Peyer's patch (tissue), 4 donors: ENCODE measurements around the gene GAS7. TPM values are rescaled to one million over a fixed set of nuclear protein-coding genes. Genes with fewer than 3 reads are reported as not detected.
"Not testable (repeated sequence)": the region's sequence is repeated elsewhere in the genome, so short reads cannot be mapped to it uniquely, and the experiment has no call there.

Source experiments
- DNase-seq, 3 donors: peaks; one replicate each; pipeline ENCODE4 v3.0.0-alpha.2; 2017 to 2019
- H3K27ac ChIP-seq, 4 donors: fragments of 200-600 bp; sonication (generic); one replicate each; pipeline ENCODE4 v1.5.1; 2016 to 2019
- H3K27me3 ChIP-seq, 2 donors: fragments of 200-600 bp; sonication (generic); one replicate each; pipeline ENCODE4 v1.5.1; 2019
- H3K36me3 ChIP-seq, 3 donors: fragments of 200-600 bp; sonication (generic); one replicate each; pipeline ENCODE4 v1.5.1; 2016 to 2019
- H3K4me1 ChIP-seq, 4 donors: fragments of 200-600 bp; sonication (generic); one replicate each; pipeline ENCODE4 v1.5.1; 2016 to 2019
- H3K4me3 ChIP-seq, 4 donors: fragments of 200-600 bp; sonication (generic); 1 replicate in 3 of 4; 2 replicates in 1 of 4; pipeline ENCODE4 v1.5.1; 2016 to 2019; ENCODE audit warnings: mild to moderate bottlenecking in 1 of 4
- H3K9me3 ChIP-seq, 4 donors: fragments of 200-600 bp; sonication (generic); one replicate each; pipeline ENCODE4 v1.5.1; 2016 to 2019; ENCODE audit warnings: mild to moderate bottlenecking in 1 of 4
- CTCF ChIP-seq, 6 experiments: fragments of 450-650 bp in 4 of 6; fragments of 200-600 bp in 2 of 6; sonication (generic) in 1 of 6; IDR thresholded peaks; one replicate each; pipeline ENCODE4 v1.5.1; 2017 to 2019; ENCODE audit warnings: antibody characterized with exemption in 6 of 6, mild to moderate bottlenecking in 3 of 6, moderate library complexity in 1 of 6
- POLR2A ChIP-seq, 2 donors: fragments of 450-650 bp; IDR thresholded peaks; one replicate each; pipeline ENCODE4 v1.5.1; 2017; ENCODE audit warnings: antibody characterized with exemption in 2 of 2, mild to moderate bottlenecking in 2 of 2, moderate library complexity in 2 of 2
- total RNA-seq, 4 donors: library from RNA; depleted of rRNA; stranded (reverse); fragments of >200 nt; gene quantifications; one replicate each; pipeline ENCODE4 v1.1.0, GENCODE V29; 2016

Gene GAS7
- total RNA-seq, 4 donors from 2014 or later = 6.8 to 104 (median 27.6) TPM

DNA sequence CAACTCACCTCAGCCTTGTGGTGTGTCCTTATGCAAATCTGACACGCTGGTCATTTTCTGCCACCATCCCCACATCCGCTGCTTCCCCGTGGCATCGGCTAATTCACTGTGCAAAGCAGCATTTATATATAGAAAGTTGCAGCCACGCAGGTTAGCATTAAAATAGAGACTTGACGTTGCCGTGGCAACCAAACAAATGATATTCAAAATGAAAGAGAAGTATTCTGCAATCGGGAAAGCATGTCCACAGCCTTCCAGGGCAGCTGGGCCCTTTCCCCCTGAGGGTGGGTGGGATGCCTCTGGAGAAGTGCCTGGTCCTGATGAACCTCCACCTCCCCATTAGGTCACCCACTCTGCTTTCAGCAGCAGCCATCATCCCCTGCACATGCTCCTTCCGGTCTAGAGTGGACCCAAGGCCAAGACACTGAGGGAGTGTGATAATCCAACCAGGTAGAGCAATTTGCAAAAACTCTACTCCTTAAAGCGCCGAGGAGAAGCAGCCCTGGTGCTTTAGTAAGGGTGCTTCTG is 138.7 kb downstream of the GAS7 start:
- Histone ChIP-seq H3K27ac (peak overlapping the region in 1 of 4 donors; percentile 48), H3K4me3 (no peak overlapping the region), H3K36me3 (no peaks in the 10 kb centered on the region), H3K4me1 (no peaks in the 10 kb centered on the region), H3K9me3 (peaks cover 0 to 4% (median 0%) of the 10 kb centered on the region in 4 donors), H3K27me3 (no peaks in the 10 kb centered on the region)
- TF ChIP-seq POLR2A (IDR thresholded peaks at IDR 0.05) = no peak
- no peak for TF ChIP-seq CTCF (IDR thresholded peaks at IDR 0.05)
- peak in 1 of 3 donors; percentile 64 for DNase-seq

DNA sequence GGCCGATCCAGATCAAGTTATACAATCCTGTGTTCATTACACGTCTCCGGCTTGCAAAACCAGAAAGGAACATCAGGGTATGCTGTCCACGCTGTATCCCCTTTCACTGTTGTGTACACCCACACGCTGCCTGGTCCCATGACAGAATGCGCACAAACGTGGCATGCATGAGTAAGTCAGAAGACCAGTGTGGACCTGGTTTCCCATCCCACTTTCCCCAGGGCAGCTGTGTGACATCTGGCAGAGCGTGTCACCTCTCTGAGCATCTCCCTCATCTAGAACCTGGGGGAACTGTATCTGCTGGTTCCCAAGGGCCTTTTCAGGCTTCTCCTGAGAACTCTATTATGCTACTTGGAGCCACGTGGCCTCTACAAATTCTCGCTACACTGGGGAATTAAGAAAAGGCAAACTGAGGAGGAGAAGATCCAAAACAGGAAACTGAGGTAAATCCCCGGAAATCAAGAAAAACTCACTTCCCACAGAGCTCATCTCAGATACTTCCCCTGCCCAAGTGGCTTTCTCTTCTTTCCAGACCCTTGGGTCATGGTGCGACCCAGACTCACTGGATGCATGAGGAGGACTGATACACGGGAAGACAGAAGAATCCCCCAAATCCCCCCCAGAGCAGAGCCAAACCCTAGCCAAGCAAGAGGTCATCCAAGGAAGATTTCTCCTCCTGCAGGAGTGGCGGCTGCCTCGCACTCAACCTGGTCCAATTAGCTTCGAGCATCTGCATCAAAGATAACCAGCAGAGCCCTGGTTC is 139.3 kb downstream of the GAS7 start:
- Histone ChIP-seq H3K4me3 (no peak overlapping the region), H3K9me3 (peaks cover 0 to 4% (median 0%) of the 10 kb centered on the region in 4 donors), H3K27ac (no peak overlapping the region), H3K27me3 (no peaks in the 10 kb centered on the region), H3K36me3 (no peaks in the 10 kb centered on the region), H3K4me1 (no peaks in the 10 kb centered on the region)
- DNase-seq = no peak
- TF ChIP-seq CTCF (IDR thresholded peaks at IDR 0.05) (no peak), POLR2A (IDR thresholded peaks at IDR 0.05) (no peak)

- H3K4me1 ChIP-seq, H3K4me3 ChIP-seq, H3K27ac ChIP-seq, H3K27me3 ChIP-seq, H3K36me3 ChIP-seq, H3K9me3 ChIP-seq, DNase-seq: not testable (repeated sequence)
Observed at GRCh38 chr17:10057466-10057865, 140.9 kb downstream of the GAS7 start.

- no peak overlapping the region for H3K27ac ChIP-seq
- H3K4me3 ChIP-seq = no peak overlapping the region
- DNase-seq = no peak
- peaks cover 0 to 5% (median 0%) of the 10 kb centered on the region in 4 donors for H3K4me1 ChIP-seq
- no peaks in the 10 kb centered on the region for H3K36me3 ChIP-seq
- no peaks in the 10 kb centered on the region for H3K27me3 ChIP-seq
- TF ChIP-seq CTCF (IDR thresholded peaks at IDR 0.05) (no peak), POLR2A (IDR thresholded peaks at IDR 0.05) (no peak)
- H3K9me3 ChIP-seq = no peaks in the 10 kb centered on the region
Observed at GRCh38 chr17:10055262-10055975, 143.0 kb downstream of the GAS7 start.

- Histone ChIP-seq H3K4me3 (no peak overlapping the region), H3K27me3 (no peaks in the 10 kb centered on the region), H3K36me3 (no peaks in the 10 kb centered on the region), H3K27ac (peak overlapping the region in 2 of 4 donors; percentile 3 to 25), H3K4me1 (peaks cover 0 to 5% (median 0%) of the 10 kb centered on the region in 4 donors), H3K9me3 (no peaks in the 10 kb centered on the region)
- DNase-seq = no peak
- TF ChIP-seq POLR2A (IDR thresholded peaks at IDR 0.05) = no peak
Observed at GRCh38 chr17:10053782-10054540, 144.4 kb downstream of the GAS7 start.

- Histone ChIP-seq H3K36me3 (no peaks in the 10 kb centered on the region), H3K9me3 (no peaks in the 10 kb centered on the region), H3K27me3 (no peaks in the 10 kb centered on the region), H3K4me3 (no peak overlapping the region), H3K27ac (no peak overlapping the region), H3K4me1 (peaks cover 0 to 5% (median 0%) of the 10 kb centered on the region in 4 donors)
- TF ChIP-seq POLR2A (IDR thresholded peaks at IDR 0.05) (no peak), CTCF (IDR thresholded peaks at IDR 0.05) (no peak)
- no peak for DNase-seq
Observed at GRCh38 chr17:10052106-10052813, 146.1 kb downstream of the GAS7 start.
